B cell (primary cell): ENCODE results near the gene PSMD6. TPM values are rescaled to one million over a fixed set of nuclear protein-coding genes. Genes with fewer than 3 reads are reported as not detected.

Experiments used
- ATAC-seq: fragments of 200-7000 bp; cut with Tn5 transposase; one replicate; pipeline ENCODE4 v1.10.0; 2021; ENCODE audit warnings: low read depth, mild to moderate bottlenecking, moderate number of reproducible peaks, moderate library complexity
- CTCF ChIA-PET: fragments of 350-600 bp; sonication (Branson Sonifier 250); formaldehyde crosslinking; loops from one replicate; lab custom pipeline; 2021; ENCODE audit warnings: antibody characterized with exemption, inconsistent platforms; lab: Charles Lee
- POLR2A ChIA-PET: fragments of 350-600 bp; sonication (Branson Sonifier 250); formaldehyde crosslinking; loops from one replicate; lab custom pipeline; 2021; ENCODE audit warnings: antibody characterized with exemption; lab: Charles Lee
- DNase-seq: peaks from one replicate; pipeline ENCODE4 v3.0.0; 2013
- H2AFZ ChIP-seq: 2 replicates; pipeline ENCODE4 v1.6.1; 2012; ENCODE audit warnings: mild to moderate bottlenecking, low read depth, low read length; ENCODE audit not compliant: insufficient read depth, poor library complexity, severe bottlenecking
- H3K27ac ChIP-seq, 2 donors: 1 replicate in 1 of 2; 2 replicates in 1 of 2; pipeline ENCODE4 v1.5.1; 2012 to 2013; ENCODE audit warnings: low read length in 2 of 2, mild to moderate bottlenecking in 2 of 2, moderate library complexity in 1 of 2
- H3K27me3 ChIP-seq, 4 experiments: fragments of 200-600 bp in 1 of 4; sonication (generic) in 1 of 4; replicated peaks in 1 of 4; 1 replicate in 2 of 4; 2 replicates in 2 of 4; pipeline versions ENCODE4 v1.6.1 to v1.7.0; 2013 to 2016; ENCODE audit warnings: low read length in 3 of 4, mild to moderate bottlenecking in 2 of 4, mixed read lengths in 1 of 4, moderate library complexity in 1 of 4; ENCODE audit not compliant: insufficient read depth in 4 of 4, control insufficient read depth in 3 of 4; ENCODE audit errors: control extremely low read depth in 1 of 4
- H3K36me3 ChIP-seq, 2 experiments: replicated peaks in 1 of 2; 1 replicate in 1 of 2; 2 replicates in 1 of 2; pipeline versions ENCODE4 v1.6.1 to v1.7.1; 2013; ENCODE audit warnings: low read length in 1 of 2; ENCODE audit not compliant: insufficient read depth in 2 of 2, control insufficient read depth in 1 of 2; ENCODE audit errors: control extremely low read depth in 1 of 2, extremely low read depth in 1 of 2
- H3K4me1 ChIP-seq, 2 donors: fragments of 200-600 bp in 1 of 2; sonication (generic) in 1 of 2; 1 replicate in 1 of 2; 2 replicates in 1 of 2; pipeline versions ENCODE4 v1.5.1 to v1.6.1; 2013 to 2017; ENCODE audit warnings: low read length in 2 of 2; ENCODE audit not compliant: control insufficient read depth in 2 of 2, insufficient read depth in 2 of 2
- H3K4me2 ChIP-seq: replicated peaks from 2 replicates; pipeline ENCODE3; 2012; ENCODE audit warnings: mild to moderate bottlenecking, low read depth, low read length; ENCODE audit not compliant: poor library complexity, severe bottlenecking
- H3K4me3 ChIP-seq, 5 experiments: fragments of 200-600 bp in 1 of 5; sonication (generic) in 1 of 5; 1 replicate in 3 of 5; 2 replicates in 2 of 5; pipeline versions ENCODE4 v1.5.1 to v1.7.0; 2011 to 2016; ENCODE audit warnings: low read length in 4 of 5, mild to moderate bottlenecking in 4 of 5, low read depth in 2 of 5, control low read depth in 1 of 5, moderate library complexity in 1 of 5; ENCODE audit not compliant: insufficient read depth in 1 of 5; ENCODE audit errors: control extremely low read depth in 1 of 5, extremely low read depth in 1 of 5
- H3K79me2 ChIP-seq: fragments of 200-600 bp; sonication (generic); one replicate; pipeline ENCODE4 v1.6.0; 2016; ENCODE audit warnings: low read length; ENCODE audit not compliant: control insufficient read depth, insufficient read depth
- H3K9ac ChIP-seq: fragments of 200-600 bp; sonication (generic); 2 replicates; pipeline ENCODE4 v1.6.1; 2017; ENCODE audit warnings: mild to moderate bottlenecking, low read length, moderate library complexity
- H3K9me3 ChIP-seq, 3 donors: one replicate each; pipeline versions ENCODE4 v1.6.1 to v1.7.1; 2013; ENCODE audit warnings: low read length in 2 of 3; ENCODE audit not compliant: control insufficient read depth in 2 of 3, insufficient read depth in 1 of 3; ENCODE audit errors: control extremely low read depth in 1 of 3
- H4K20me1 ChIP-seq: 2 replicates; pipeline ENCODE4 v1.6.0; 2012; ENCODE audit warnings: mild to moderate bottlenecking, low read length; ENCODE audit not compliant: insufficient read depth, control insufficient read depth, poor library complexity, severe bottlenecking
- H3K27ac Mint-ChIP-seq: one replicate; pipeline ENCODE4 v1.8.0; 2021; ENCODE audit warnings: mixed read lengths
- H3K27me3 Mint-ChIP-seq: one replicate; pipeline ENCODE4 v1.8.0; 2021; ENCODE audit warnings: mixed read lengths
- H3K4me1 Mint-ChIP-seq: one replicate; pipeline ENCODE4 v1.8.0; 2021; ENCODE audit warnings: mixed read lengths
- H3K4me3 Mint-ChIP-seq: one replicate; pipeline ENCODE4 v1.8.0; 2021; ENCODE audit warnings: mixed read lengths
- H3K9me3 Mint-ChIP-seq: one replicate; pipeline ENCODE4 v1.8.0; 2022; ENCODE audit warnings: mixed read lengths; ENCODE audit not compliant: insufficient read depth
- EZH2 ChIP-seq: IDR thresholded peaks from 2 replicates; pipeline ENCODE4 v1.6.1; 2012; ENCODE audit warnings: borderline replicate concordance, low read depth, mild to moderate bottlenecking, moderate library complexity, low read length; ENCODE audit not compliant: insufficient read depth, poor library complexity, severe bottlenecking
- WGBS: methylation state at CpG from one replicate; pipeline ENCODE4 v1.1.5; 2013; ENCODE audit warnings: missing lambda C conversion rate; ENCODE audit not compliant: insufficient coverage; 5-methylcytosine and 5-hydroxymethylcytosine counted together
- intact Hi-C: fragments of 100-400 bp; cut with micrococcal nuclease; formaldehyde crosslinking; loops from one replicate; pipeline ENCODE4 v1.10.0; 2022
- polyA plus RNA-seq: library from polyadenylated mRNA; depleted of rRNA; stranded (reverse); fragments of >200 nt; gene quantifications from 2 replicates; pipeline ENCODE4 v1.2.3, GENCODE V29; 2012
- total RNA-seq, 2 donors: library from RNA; stranded (reverse); fragments of 120-200 nt in 1 of 2; gene quantifications; 1 replicate in 1 of 2; 2 replicates in 1 of 2; pipeline versions ENCODE4 v1.2.3 to v1.2.4, GENCODE V29; 2013 to 2022
- TF ChIP-seq, protein P1 (sequence below): fragments of 200-600 bp; IDR thresholded peaks from one replicate; pipeline ENCODE4 v1.8.0; 2022; ENCODE audit warnings: antibody characterized with exemption, mild to moderate bottlenecking

Gene PSMD6
- total and polyA plus RNA-seq, 2 donors (not counting 1 experiment from before 2014, with no cell fraction given): 34.7 to 63.4 TPM

GRCh38 chr3:64055076-64055475 lies 31.8 kb upstream of the PSMD6 start:
- no peaks in the 10 kb centered on the region for H3K79me2 ChIP-seq
- no peaks in the 10 kb centered on the region for H4K20me1 ChIP-seq
- ChIA-PET POLR2A (no interaction called here), CTCF (no interaction called here)
- Mint-ChIP-seq H3K9me3 (no peaks in the 10 kb centered on the region), H3K4me1 (peaks cover 7% of the 10 kb centered on the region), H3K4me3 (no peak overlapping the region), H3K27me3 (peaks cover 12% of the 10 kb centered on the region), H3K27ac (no peak overlapping the region)
- DNase-seq (no peak), ATAC-seq (no peak)
- H3K4me2 ChIP-seq: no peak overlapping the region
- H3K27me3 ChIP-seq: peaks cover 0 to 3% (median 0%) of the 10 kb centered on the region in 4 experiments
- H3K4me1 ChIP-seq: no peaks in the 10 kb centered on the region
- no peaks in the 10 kb centered on the region for H3K9me3 ChIP-seq
- no peak overlapping the region for H2AFZ ChIP-seq
- H3K9ac ChIP-seq: no peak overlapping the region
- intact Hi-C loops: no loop called here
- no peak overlapping the region for H3K27ac ChIP-seq
- no peak overlapping the region for H3K4me3 ChIP-seq
- no peaks in the 10 kb centered on the region for H3K36me3 ChIP-seq
- no CpG with 5 or more reads among the region's 2 CpGs for WGBS
- no peak for TF ChIP-seq EZH2
- TF ChIP-seq, protein P1, sequence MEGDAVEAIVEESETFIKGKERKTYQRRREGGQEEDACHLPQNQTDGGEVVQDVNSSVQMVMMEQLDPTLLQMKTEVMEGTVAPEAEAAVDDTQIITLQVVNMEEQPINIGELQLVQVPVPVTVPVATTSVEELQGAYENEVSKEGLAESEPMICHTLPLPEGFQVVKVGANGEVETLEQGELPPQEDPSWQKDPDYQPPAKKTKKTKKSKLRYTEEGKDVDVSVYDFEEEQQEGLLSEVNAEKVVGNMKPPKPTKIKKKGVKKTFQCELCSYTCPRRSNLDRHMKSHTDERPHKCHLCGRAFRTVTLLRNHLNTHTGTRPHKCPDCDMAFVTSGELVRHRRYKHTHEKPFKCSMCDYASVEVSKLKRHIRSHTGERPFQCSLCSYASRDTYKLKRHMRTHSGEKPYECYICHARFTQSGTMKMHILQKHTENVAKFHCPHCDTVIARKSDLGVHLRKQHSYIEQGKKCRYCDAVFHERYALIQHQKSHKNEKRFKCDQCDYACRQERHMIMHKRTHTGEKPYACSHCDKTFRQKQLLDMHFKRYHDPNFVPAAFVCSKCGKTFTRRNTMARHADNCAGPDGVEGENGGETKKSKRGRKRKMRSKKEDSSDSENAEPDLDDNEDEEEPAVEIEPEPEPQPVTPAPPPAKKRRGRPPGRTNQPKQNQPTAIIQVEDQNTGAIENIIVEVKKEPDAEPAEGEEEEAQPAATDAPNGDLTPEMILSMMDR: no peak

DNA sequence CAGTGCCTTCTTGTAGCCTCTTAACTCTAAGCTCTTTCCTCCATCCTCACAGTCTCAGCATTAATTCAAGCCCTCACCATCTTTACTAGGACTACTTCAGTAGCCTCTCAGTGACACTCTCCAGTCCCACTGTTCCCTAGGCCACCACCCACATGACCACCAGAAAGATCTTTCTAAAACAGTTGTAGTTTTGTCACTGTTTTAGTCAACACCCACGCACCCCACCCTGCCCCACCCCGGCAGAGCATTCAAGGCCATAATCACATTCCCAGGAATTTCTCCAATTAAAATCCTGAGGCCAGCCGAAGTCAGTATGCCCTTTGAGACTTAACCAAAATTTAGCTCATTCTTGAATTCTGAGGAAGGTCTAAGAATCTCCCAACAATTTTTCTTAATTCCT lies 31.2 kb upstream of the PSMD6 start:
- CTCF ChIA-PET: no interaction called here
- Histone ChIP-seq H3K9me3 (no peaks in the 10 kb centered on the region), H3K4me3 (no peak overlapping the region), H3K79me2 (no peaks in the 10 kb centered on the region), H4K20me1 (no peaks in the 10 kb centered on the region), H3K4me2 (no peak overlapping the region), H2AFZ (no peak overlapping the region), H3K27ac (no peak overlapping the region), H3K9ac (no peak overlapping the region), H3K4me1 (no peaks in the 10 kb centered on the region), H3K36me3 (no peaks in the 10 kb centered on the region), H3K27me3 (peaks cover 0 to 3% (median 0%) of the 10 kb centered on the region in 4 experiments)
- no peak overlapping the region for H3K4me3 Mint-ChIP-seq
- H3K4me1 Mint-ChIP-seq: peaks cover 7% of the 10 kb centered on the region
- TF ChIP-seq, protein P1: no peak
- TF ChIP-seq EZH2: no peak
- H3K27me3 Mint-ChIP-seq: peaks cover 12% of the 10 kb centered on the region
- no peak overlapping the region for H3K27ac Mint-ChIP-seq
- 93% methylated on average over 2 of the region's 3 CpGs for WGBS
- no peak for ATAC-seq
- intact Hi-C loops: no loop called here
- POLR2A ChIA-PET: no interaction called here
- no peaks in the 10 kb centered on the region for H3K9me3 Mint-ChIP-seq
- DNase-seq: no peak
